Smooth muscle cell (in vitro differentiated cells): ENCODE measurements around the gene TRIP10. TPM values are rescaled to one million over a fixed set of nuclear protein-coding genes. Genes with fewer than 3 reads are reported as not detected.

Experiments
- DNase-seq: peaks from one replicate; lab custom pipeline; 2025; ENCODE audit not compliant: unreplicated experiment; lab: John Stamatoyannopoulos, UW
- H2AFZ ChIP-seq: fragments of 200-600 bp; sonication (generic); 2 replicates; pipeline ENCODE4 v1.6.0; 2016; ENCODE audit warnings: antibody characterized with exemption, low read depth, mild to moderate bottlenecking
- H3F3A ChIP-seq: fragments of 200-600 bp; sonication (generic); 2 replicates; pipeline ENCODE4 v1.6.0; 2017; ENCODE audit warnings: antibody characterized with exemption, low read depth
- H3K27ac ChIP-seq: fragments of 200-600 bp; sonication (generic); 2 replicates; pipeline ENCODE4 v1.5.1; 2016; ENCODE audit warnings: low read depth, mild to moderate bottlenecking
- H3K27me3 ChIP-seq: fragments of 200-600 bp; sonication (generic); 2 replicates; pipeline ENCODE4 v1.6.1; 2016; ENCODE audit warnings: low read depth, mild to moderate bottlenecking
- H3K36me3 ChIP-seq: fragments of 200-600 bp; sonication (generic); 2 replicates; pipeline ENCODE4 v1.5.1; 2016; ENCODE audit warnings: low read depth
- H3K4me1 ChIP-seq: fragments of 200-600 bp; sonication (generic); 2 replicates; pipeline ENCODE4 v1.5.1; 2016; ENCODE audit warnings: low read depth
- H3K4me2 ChIP-seq: fragments of 200-600 bp; sonication (generic); 2 replicates; pipeline ENCODE4 v1.6.0; 2016; ENCODE audit warnings: mild to moderate bottlenecking
- H3K4me3 ChIP-seq: fragments of 200-600 bp; sonication (generic); 2 replicates; pipeline ENCODE4 v1.5.1; 2016; ENCODE audit warnings: mild to moderate bottlenecking
- H3K79me2 ChIP-seq: fragments of 200-600 bp; sonication (generic); 2 replicates; pipeline ENCODE4 v1.6.0; 2016; ENCODE audit warnings: low read depth, mild to moderate bottlenecking
- H3K9ac ChIP-seq: fragments of 200-600 bp; sonication (generic); 2 replicates; pipeline ENCODE4 v1.6.0; 2016; ENCODE audit warnings: low read depth
- H3K9me3 ChIP-seq: fragments of 200-600 bp; sonication (generic); replicated peaks from 2 replicates; pipeline ENCODE4 v1.5.1; 2016; ENCODE audit warnings: low read depth
- H4K20me1 ChIP-seq: fragments of 200-600 bp; sonication (generic); 2 replicates; pipeline ENCODE4 v1.6.0; 2016; ENCODE audit warnings: low read depth
- CTCF ChIP-seq: fragments of 200-600 bp; sonication (generic); IDR thresholded peaks from 2 replicates; pipeline ENCODE4 v1.5.1; 2017; ENCODE audit warnings: borderline replicate concordance, mild to moderate bottlenecking, antibody characterized with exemption; ENCODE audit not compliant: insufficient read depth, poor library complexity, severe bottlenecking
- WGBS: methylation state at CpG from one replicate; pipeline ENCODE4 v1.1.7; 2016; ENCODE audit warnings: low lambda C conversion rate; 5-methylcytosine and 5-hydroxymethylcytosine counted together
- polyA plus RNA-seq: library from polyadenylated mRNA; unstranded; fragments of >200 nt; fragmentation: Nextera tagmentation; extraction: Ambion mirVana; gene quantifications from 2 replicates; pipeline ENCODE4 v1.2.1, GENCODE V29; 2016
- total RNA-seq: library from RNA; depleted of rRNA; stranded (reverse); fragments of >200 nt; gene quantifications from 2 replicates; pipeline ENCODE4 v1.2.3, GENCODE V29; 2014

TRIP10 gene
- total and polyA plus RNA-seq, 2 experiments from 2014 or later = 55.0 to 67.8 TPM

- no peaks in the 10 kb centered on the region for H3K9me3 ChIP-seq
- no peak overlapping the region for H3K4me2 ChIP-seq
- no peak for TF ChIP-seq CTCF
- no peak overlapping the region for H2AFZ ChIP-seq
- H3K27ac ChIP-seq = no peak overlapping the region
- no peaks in the 10 kb centered on the region for H4K20me1 ChIP-seq
- H3K4me1 ChIP-seq = no peaks in the 10 kb centered on the region
- WGBS = 87% methylated on average over 15 of the region's 15 CpGs
- no peaks in the 10 kb centered on the region for H3K79me2 ChIP-seq
- no peak overlapping the region for H3K4me3 ChIP-seq
- H3K27me3 ChIP-seq = no peaks in the 10 kb centered on the region
- no peaks in the 10 kb centered on the region for H3K36me3 ChIP-seq
- H3K9ac ChIP-seq = no peak overlapping the region
- H3F3A ChIP-seq = no peaks in the 10 kb centered on the region
- no peak for DNase-seq
These were observed 14.6 kb upstream of the TRIP10 start for GRCh38 chr19:6724631-6725492.

GRCh38 chr19:6725513-6726231 is 13.8 kb upstream of the TRIP10 start:
- Histone ChIP-seq H3K4me2 (no peak overlapping the region), H2AFZ (no peak overlapping the region), H3K9ac (no peak overlapping the region), H3F3A (no peaks in the 10 kb centered on the region), H3K27me3 (no peaks in the 10 kb centered on the region), H4K20me1 (no peaks in the 10 kb centered on the region), H3K36me3 (no peaks in the 10 kb centered on the region), H3K27ac (no peak overlapping the region), H3K79me2 (no peaks in the 10 kb centered on the region), H3K4me1 (no peaks in the 10 kb centered on the region), H3K4me3 (no peak overlapping the region), H3K9me3 (no peaks in the 10 kb centered on the region)
- no peak for TF ChIP-seq CTCF
- DNase-seq = no peak
- WGBS = 90% methylated on average over 16 of the region's 16 CpGs

GRCh38 chr19:6728346-6728745 is 11.1 kb upstream of the TRIP10 start:
- Histone ChIP-seq H4K20me1 (no peaks in the 10 kb centered on the region), H3K79me2 (no peaks in the 10 kb centered on the region), H3K27me3 (no peaks in the 10 kb centered on the region), H3K9me3 (no peaks in the 10 kb centered on the region), H3K4me3 (no peak overlapping the region), H3K27ac (no peak overlapping the region), H3F3A (no peaks in the 10 kb centered on the region), H3K4me1 (no peaks in the 10 kb centered on the region), H2AFZ (no peak overlapping the region), H3K4me2 (no peak overlapping the region), H3K9ac (no peak overlapping the region), H3K36me3 (no peaks in the 10 kb centered on the region)
- no peak for TF ChIP-seq CTCF
- 88% methylated on average over 8 of the region's 8 CpGs for WGBS
- DNase-seq = no peak
